ENCODE data around the gene PIR.
A peak's percentile ranks its signal among the peaks of the same experiment; 100 is the strongest.

PIR gene

GRCh38 chrX:15404401-15405096, 88.6 kb downstream of the PIR start:
- no peak overlapping the region for H3K4me3 ChIP-seq
- no peak for TF ChIP-seq POLR2AphosphoS5 (IDR thresholded peaks at IDR 0.05; ENCODE audit: borderline replicate concordance, low read depth, low read length)
- no peak for TF ChIP-seq EZH2 (IDR thresholded peaks at IDR 0.05)
- TF ChIP-seq FOXP2 (optimal IDR thresholded peaks at IDR 0.05; ENCODE audit: control extremely low read depth, extremely low read length, insufficient read depth) = no peak
- no peaks in the 10 kb centered on the region for H3K9me3 ChIP-seq (ENCODE audit: low read depth, low read length)
- no peak overlapping the region for H3K27ac ChIP-seq
- no peaks in the 10 kb centered on the region for H3K36me3 ChIP-seq (ENCODE audit: insufficient read depth, low read length)
- no peak overlapping the region for H3K9ac ChIP-seq (ENCODE audit: insufficient read length)
- DNase-seq (ENCODE audit: low read depth, low spot score) = no peak

GRCh38 chrX:15401378-15401777, 91.8 kb downstream of the PIR start:
- Histone ChIP-seq H3K9me3 (ENCODE audit: low read depth, low read length) (no peaks in the 10 kb centered on the region), H3K4me3 (no peak overlapping the region), H3K27ac (no peak overlapping the region), H3K9ac (ENCODE audit: insufficient read length) (no peak overlapping the region), H3K36me3 (ENCODE audit: insufficient read depth, low read length) (no peaks in the 10 kb centered on the region)
- DNase-seq (ENCODE audit: low read depth, low spot score) = no peak
- TF ChIP-seq EZH2 (IDR thresholded peaks at IDR 0.05) (no peak), FOXP2 (optimal IDR thresholded peaks at IDR 0.05; ENCODE audit: control extremely low read depth, extremely low read length, insufficient read depth) (no peak), POLR2AphosphoS5 (IDR thresholded peaks at IDR 0.05; ENCODE audit: borderline replicate concordance, low read depth, low read length) (no peak)

DNA sequence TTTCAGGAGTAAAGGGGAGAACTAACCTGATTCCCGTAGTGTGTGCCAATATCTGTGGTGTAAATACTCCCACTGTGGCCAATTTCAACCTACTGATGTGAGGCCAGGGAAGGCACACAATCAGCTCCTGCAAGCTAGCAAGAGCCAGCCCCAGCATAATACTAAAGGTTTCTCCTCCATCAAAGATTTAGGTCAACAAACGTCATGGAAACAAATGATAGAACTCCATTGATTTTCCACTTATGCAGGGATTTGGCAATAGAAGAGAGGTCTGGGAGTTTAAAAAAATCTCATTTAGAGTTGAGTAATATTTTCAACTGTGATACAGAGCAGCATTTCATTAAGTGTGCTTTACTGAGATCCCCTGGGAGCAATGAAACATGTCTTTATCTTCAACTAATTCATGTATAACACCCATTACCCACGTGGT, 93.2 kb downstream of the PIR start:
- no peak overlapping the region for H3K4me3 ChIP-seq
- H3K9ac ChIP-seq (ENCODE audit: insufficient read length) = no peak overlapping the region
- DNase-seq (ENCODE audit: low read depth, low spot score) = peak; percentile 12
- TF ChIP-seq FOXP2 (optimal IDR thresholded peaks at IDR 0.05; ENCODE audit: control extremely low read depth, extremely low read length, insufficient read depth) (no peak), EZH2 (IDR thresholded peaks at IDR 0.05) (no peak), POLR2AphosphoS5 (IDR thresholded peaks at IDR 0.05; ENCODE audit: borderline replicate concordance, low read depth, low read length) (no peak)
- no peaks in the 10 kb centered on the region for H3K9me3 ChIP-seq (ENCODE audit: low read depth, low read length)
- H3K36me3 ChIP-seq (ENCODE audit: insufficient read depth, low read length) = no peaks in the 10 kb centered on the region
- no peak overlapping the region for H3K27ac ChIP-seq

DNA sequence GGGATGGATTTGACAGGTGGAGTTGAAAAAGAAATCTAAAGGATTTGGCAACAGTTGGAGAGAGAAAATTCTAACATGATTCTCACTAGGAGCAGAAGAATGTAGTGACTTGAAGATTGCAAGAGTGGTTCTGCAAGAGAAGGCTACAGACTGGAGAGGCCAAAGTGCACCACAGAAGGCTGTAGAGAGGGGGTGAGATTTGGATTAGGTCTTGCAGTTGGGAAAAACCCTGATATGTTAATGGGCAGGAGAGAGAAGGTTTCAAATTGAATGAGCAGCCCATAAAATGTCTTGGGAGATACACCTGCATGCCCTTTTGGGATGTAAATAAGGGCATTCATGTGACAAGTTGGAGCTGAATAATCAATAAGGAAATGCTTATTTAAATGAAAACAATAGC, 94.3 kb downstream of the PIR start:
- no peak overlapping the region for H3K4me3 ChIP-seq
- no peak for DNase-seq (ENCODE audit: low read depth, low spot score)
- no peak overlapping the region for H3K27ac ChIP-seq
- no peaks in the 10 kb centered on the region for H3K9me3 ChIP-seq (ENCODE audit: low read depth, low read length)
- no peaks in the 10 kb centered on the region for H3K36me3 ChIP-seq (ENCODE audit: insufficient read depth, low read length)
- H3K9ac ChIP-seq (ENCODE audit: insufficient read length) = no peak overlapping the region
- TF ChIP-seq FOXP2 (optimal IDR thresholded peaks at IDR 0.05; ENCODE audit: control extremely low read depth, extremely low read length, insufficient read depth) (no peak), EZH2 (IDR thresholded peaks at IDR 0.05) (no peak), POLR2AphosphoS5 (IDR thresholded peaks at IDR 0.05; ENCODE audit: borderline replicate concordance, low read depth, low read length) (no peak)

- no peak for DNase-seq (ENCODE audit: low read depth, low spot score)
- no peaks in the 10 kb centered on the region for H3K36me3 ChIP-seq (ENCODE audit: insufficient read depth, low read length)
- H3K9ac ChIP-seq (ENCODE audit: insufficient read length) = no peak overlapping the region
- H3K4me3 ChIP-seq = no peak overlapping the region
- H3K9me3 ChIP-seq (ENCODE audit: low read depth, low read length) = no peaks in the 10 kb centered on the region
- no peak overlapping the region for H3K27ac ChIP-seq
- no peak for TF ChIP-seq EZH2 (IDR thresholded peaks at IDR 0.05)
- TF ChIP-seq FOXP2 (optimal IDR thresholded peaks at IDR 0.05; ENCODE audit: control extremely low read depth, extremely low read length, insufficient read depth) = no peak
- TF ChIP-seq POLR2AphosphoS5 (IDR thresholded peaks at IDR 0.05; ENCODE audit: borderline replicate concordance, low read depth, low read length) = no peak
Measured at GRCh38 chrX:15395789-15396188, 97.3 kb downstream of the PIR start.

- H3K4me3 ChIP-seq = no peak overlapping the region
- no peaks in the 10 kb centered on the region for H3K36me3 ChIP-seq (ENCODE audit: insufficient read depth, low read length)
- TF ChIP-seq POLR2AphosphoS5 (IDR thresholded peaks at IDR 0.05; ENCODE audit: borderline replicate concordance, low read depth, low read length) (no peak), EZH2 (IDR thresholded peaks at IDR 0.05) (no peak), FOXP2 (optimal IDR thresholded peaks at IDR 0.05; ENCODE audit: control extremely low read depth, extremely low read length, insufficient read depth) (no peak)
- H3K9me3 ChIP-seq (ENCODE audit: low read depth, low read length) = no peaks in the 10 kb centered on the region
- H3K27ac ChIP-seq = no peak overlapping the region
- H3K9ac ChIP-seq (ENCODE audit: insufficient read length) = no peak overlapping the region
- DNase-seq (ENCODE audit: low read depth, low spot score) = no peak
Measured at GRCh38 chrX:15391850-15392249, 101.3 kb downstream of the PIR start.

GRCh38 chrX:15384304-15384703, 108.8 kb downstream of the PIR start, which contains the start of gene VEGFD:
VEGFD (minus strand) TSS chrX:15384413; CDS start chrX:15383946, 467 bp downstream.
- TF ChIP-seq FOXP2 (optimal IDR thresholded peaks at IDR 0.05; ENCODE audit: control extremely low read depth, extremely low read length, insufficient read depth) (no peak), POLR2AphosphoS5 (IDR thresholded peaks at IDR 0.05; ENCODE audit: borderline replicate concordance, low read depth, low read length) (no peak), EZH2 (IDR thresholded peaks at IDR 0.05) (no peak)
- no peaks in the 10 kb centered on the region for H3K36me3 ChIP-seq (ENCODE audit: insufficient read depth, low read length)
- H3K27ac ChIP-seq = no peak within 1 kb of the TSS
- DNase-seq (ENCODE audit: low read depth, low spot score) = no peak
- H3K9me3 ChIP-seq (ENCODE audit: low read depth, low read length) = no peaks in the 10 kb centered on the region
- H3K9ac ChIP-seq (ENCODE audit: insufficient read length) = no peak within 1 kb of the TSS
- H3K4me3 ChIP-seq = no peak within 1 kb of the TSS

- H3K36me3 ChIP-seq (ENCODE audit: insufficient read depth, low read length) = no peaks in the 10 kb centered on the region
- no peak for DNase-seq (ENCODE audit: low read depth, low spot score)
- H3K4me3 ChIP-seq = no peak overlapping the region
- no peak for TF ChIP-seq FOXP2 (optimal IDR thresholded peaks at IDR 0.05; ENCODE audit: control extremely low read depth, extremely low read length, insufficient read depth)
- no peak for TF ChIP-seq EZH2 (IDR thresholded peaks at IDR 0.05)
- no peak for TF ChIP-seq POLR2AphosphoS5 (IDR thresholded peaks at IDR 0.05; ENCODE audit: borderline replicate concordance, low read depth, low read length)
- H3K9me3 ChIP-seq (ENCODE audit: low read depth, low read length) = no peaks in the 10 kb centered on the region
- no peak overlapping the region for H3K27ac ChIP-seq
- H3K9ac ChIP-seq (ENCODE audit: insufficient read length) = no peak overlapping the region
Measured at GRCh38 chrX:15382813-15383212, 110.3 kb downstream of the PIR start.

GRCh38 chrX:15376956-15377355, 116.2 kb downstream of the PIR start:
- TF ChIP-seq EZH2 (IDR thresholded peaks at IDR 0.05) = no peak
- TF ChIP-seq FOXP2 (optimal IDR thresholded peaks at IDR 0.05; ENCODE audit: control extremely low read depth, extremely low read length, insufficient read depth) = no peak
- no peak for TF ChIP-seq POLR2AphosphoS5 (IDR thresholded peaks at IDR 0.05; ENCODE audit: borderline replicate concordance, low read depth, low read length)
- no peak for DNase-seq (ENCODE audit: low read depth, low spot score)
- Histone ChIP-seq H3K9ac (ENCODE audit: insufficient read length) (no peak overlapping the region), H3K9me3 (ENCODE audit: low read depth, low read length) (no peaks in the 10 kb centered on the region), H3K4me3 (no peak overlapping the region), H3K27ac (no peak overlapping the region), H3K36me3 (ENCODE audit: insufficient read depth, low read length) (no peaks in the 10 kb centered on the region)
